Fibroblast of lung (primary cell): ENCODE data around the gene APOD.

Source experiments
- CTCF ChIP-seq, 2 donors: IDR thresholded peaks in 1 of 2; conservative IDR thresholded peaks in 1 of 2; 1 replicate in 1 of 2; 2 replicates in 1 of 2; pipeline ENCODE4 v1.5.1; 2011 to 2012; ENCODE audit warnings: low read length in 2 of 2, control low read depth in 1 of 2, inconsistent platforms in 1 of 2, low read depth in 1 of 2, mild to moderate bottlenecking in 1 of 2
- EZH2 ChIP-seq: IDR thresholded peaks from 2 replicates; pipeline ENCODE4 v1.5.1; 2012; ENCODE audit warnings: low read length, control low read depth, mild to moderate bottlenecking; ENCODE audit errors: missing control alignments

- TF ChIP-seq CTCF (conservative IDR thresholded peaks at IDR 0.05 in 1 of 2, IDR thresholded peaks at IDR 0.05 in 1 of 2; ENCODE audit: low read depth in 1 of 2, low read length in 2 of 2) (no peak), EZH2 (no peak)
Observed at GRCh38 chr3:195587824-195588223, 4.1 kb upstream of the APOD start.
